ENCODE measurements around the gene GPSM1. TPM values are rescaled to one million over a fixed set of nuclear protein-coding genes. Genes with fewer than 3 reads are reported as not detected.

The GPSM1 gene
- total and polyA plus RNA-seq, 11 donors = 24.1 to 80.2 (median 31.7) TPM

GRCh38 chr9:136336881-136337280, 9.5 kb downstream of the GPSM1 start:
- Histone ChIP-seq H3K4me3 (no peak overlapping the region), H3K36me3 (peaks cover 0 to 38% (median 8%) of the 10 kb centered on the region in 9 donors), H3K27me3 (no peaks in the 10 kb centered on the region), H3K27ac (no peak overlapping the region), H3K9me3 (no peaks in the 10 kb centered on the region), H3K4me1 (peaks cover 0 to 21% (median 8%) of the 10 kb centered on the region in 12 donors)
- no peak for ATAC-seq
- intact Hi-C loops (cut with DNase I) = loop anchor here in 4 of 10 donors (5.0 to 10.0 kb wide), 2 partner anchors 65 to 68 kb away; partner anchors contain the start of gene SNAPC4 (in 4 of the 4)
- TF ChIP-seq CTCF (IDR thresholded peaks at IDR 0.05) = no peak
- no peak for TF ChIP-seq POLR2A (IDR thresholded peaks at IDR 0.05)
- DNase-seq = no peak
- 86 to 95% (median 93%) methylated on average over 10 to 23 of the region's 23 CpGs for WGBS, 4 donors

GRCh38 chr9:136337416-136338395, 10.4 kb downstream of the GPSM1 start:
- Histone ChIP-seq H3K36me3 (peaks cover 0 to 38% (median 8%) of the 10 kb centered on the region in 9 donors), H3K4me1 (peaks cover 0 to 30% (median 15%) of the 10 kb centered on the region in 12 donors), H3K9me3 (no peaks in the 10 kb centered on the region), H3K27ac (no peak overlapping the region), H3K27me3 (no peaks in the 10 kb centered on the region), H3K4me3 (no peak overlapping the region)
- no peak for TF ChIP-seq POLR2A (IDR thresholded peaks at IDR 0.05)
- no peak for TF ChIP-seq CTCF (IDR thresholded peaks at IDR 0.05)
- intact Hi-C loops (cut with DNase I) = loop anchor here in 5 of 10 donors (2.0 to 10.0 kb wide), 3 partner anchors 59 to 67 kb away; partner anchors contain the start of gene SNAPC4 (in 4 of the 5)
- DNase-seq (no peak), ATAC-seq (no peak)
- WGBS, 4 donors = 87 to 89% (median 89%) methylated on average over 32 to 43 of the region's 43 CpGs

GRCh38 chr9:136338511-136338910, 11.2 kb downstream of the GPSM1 start:
- WGBS, 4 donors = 91 to 97% (median 96%) methylated on average over 6 to 25 of the region's 25 CpGs
- no peak for ATAC-seq
- intact Hi-C loops (cut with DNase I) = loop anchor here in 5 of 10 donors (2.0 to 10.0 kb wide), 3 partner anchors 58 to 66 kb away; partner anchors contain the start of gene SNAPC4 (in 4 of the 5)
- no peak for DNase-seq
- no peak for TF ChIP-seq POLR2A (IDR thresholded peaks at IDR 0.05)
- no peak for TF ChIP-seq CTCF (IDR thresholded peaks at IDR 0.05)
- Histone ChIP-seq H3K4me1 (peaks cover 0 to 38% (median 23%) of the 10 kb centered on the region in 12 donors), H3K27ac (no peak overlapping the region), H3K36me3 (peaks cover 0 to 38% (median 8%) of the 10 kb centered on the region in 9 donors), H3K9me3 (no peaks in the 10 kb centered on the region), H3K27me3 (no peaks in the 10 kb centered on the region), H3K4me3 (no peak overlapping the region)
